H1 (cell line): Measurements from ENCODE around the gene C2orf81. TPM values are rescaled to one million over a fixed set of nuclear protein-coding genes. Genes with fewer than 3 reads are reported as not detected.

Experiments used
- BACH1 ChIP-seq: IDR thresholded peaks from 2 replicates; pipeline ENCODE4 v1.6.1; 2012; ENCODE audit warnings: low read length, improper control_type of control experiment
- BCL11A ChIP-seq, 2 experiments: IDR thresholded peaks; one replicate each; pipeline ENCODE4 v1.6.1; 2011; ENCODE audit warnings: low read depth in 2 of 2, low read length in 2 of 2, mild to moderate bottlenecking in 2 of 2
- CHD2 ChIP-seq: IDR thresholded peaks from 2 replicates; pipeline ENCODE4 v1.6.1; 2012; ENCODE audit warnings: low read length, improper control_type of control experiment
- EGR1 ChIP-seq: IDR thresholded peaks from 2 replicates; pipeline ENCODE4 v1.6.1; 2011; ENCODE audit warnings: low read depth, low read length, borderline replicate concordance
- EP300 ChIP-seq, 2 experiments: IDR thresholded peaks; 1 replicate in 1 of 2; 2 replicates in 1 of 2; pipeline ENCODE4 v1.6.1; 2011 to 2012; ENCODE audit warnings: low read depth in 2 of 2, low read length in 2 of 2, mild to moderate bottlenecking in 2 of 2, borderline replicate concordance in 1 of 2, inconsistent platforms in 1 of 2, moderate library complexity in 1 of 2
- GABPA ChIP-seq: IDR thresholded peaks from 2 replicates; pipeline ENCODE4 v1.6.1; 2011; ENCODE audit warnings: mild to moderate bottlenecking, low read length, moderate library complexity, borderline replicate concordance; ENCODE audit not compliant: insufficient read depth
- HDAC2 ChIP-seq, 2 experiments: fragments of 300-600 bp in 1 of 2; sonication (generic) in 1 of 2; IDR thresholded peaks; 2 replicates each; pipeline ENCODE4 v1.6.1; 2011 to 2012; ENCODE audit warnings: low read depth in 2 of 2, low read length in 2 of 2, mild to moderate bottlenecking in 2 of 2, moderate library complexity in 2 of 2, borderline replicate concordance in 1 of 2, inconsistent platforms in 1 of 2
- HDAC6 ChIP-seq: IDR thresholded peaks from one replicate; pipeline ENCODE4 v1.7.1; 2012; ENCODE audit warnings: low read depth, mild to moderate bottlenecking, inconsistent platforms, low read length, moderate library complexity
- JUND ChIP-seq: IDR thresholded peaks from 2 replicates; pipeline ENCODE4 v1.6.1; 2011; ENCODE audit warnings: mild to moderate bottlenecking, improper control_type of control experiment, low read length
- KDM4A ChIP-seq: IDR thresholded peaks from one replicate; pipeline ENCODE4 v1.7.1; 2012; ENCODE audit warnings: low read depth, mild to moderate bottlenecking, moderate library complexity, low read length, inconsistent platforms; ENCODE audit not compliant: severe bottlenecking
- MAX ChIP-seq: IDR thresholded peaks from 2 replicates; pipeline ENCODE4 v1.6.1; 2012; ENCODE audit warnings: inconsistent platforms
- PHF8 ChIP-seq: fragments of 200-600 bp; sonication (generic); conservative IDR thresholded peaks from 2 replicates; pipeline ENCODE4 v1.7.1; 2012; ENCODE audit warnings: low read depth, mild to moderate bottlenecking, inconsistent platforms, low read length, moderate library complexity
- POLR2A ChIP-seq, 2 experiments: IDR thresholded peaks; 1 replicate in 1 of 2; 2 replicates in 1 of 2; pipeline ENCODE4 v1.6.1; 2011; ENCODE audit warnings: low read depth in 2 of 2, low read length in 2 of 2, mild to moderate bottlenecking in 2 of 2; ENCODE audit errors: control extremely low read depth in 1 of 2
- POLR2AphosphoS5 ChIP-seq: IDR thresholded peaks from 2 replicates; pipeline ENCODE4 v1.6.1; 2011; ENCODE audit warnings: low read depth, low read length
- POU5F1 ChIP-seq: IDR thresholded peaks from 2 replicates; pipeline ENCODE4 v1.6.1; 2011; ENCODE audit warnings: low read depth, mild to moderate bottlenecking, low read length, moderate library complexity
- RBBP5 ChIP-seq: IDR thresholded peaks from 2 replicates; pipeline ENCODE4 v1.7.1; 2012; ENCODE audit warnings: low read depth, mild to moderate bottlenecking, inconsistent platforms, low read length, moderate library complexity, borderline replicate concordance
- RFX5 ChIP-seq: IDR thresholded peaks from 2 replicates; pipeline ENCODE4 v1.6.1; 2011; ENCODE audit warnings: low read depth, low read length, improper control_type of control experiment, borderline replicate concordance
- SIRT6 ChIP-seq: IDR thresholded peaks from one replicate; pipeline ENCODE4 v1.7.1; 2012; ENCODE audit warnings: low read length, inconsistent platforms
- SIX5 ChIP-seq: IDR thresholded peaks from 2 replicates; pipeline ENCODE4 v1.6.1; 2011; ENCODE audit warnings: mild to moderate bottlenecking, low read depth, low read length
- SP2 ChIP-seq: IDR thresholded peaks from 2 replicates; pipeline ENCODE4 v1.6.1; 2012; ENCODE audit warnings: mild to moderate bottlenecking, low read length, inconsistent platforms
- SP4 ChIP-seq: IDR thresholded peaks from 2 replicates; pipeline ENCODE4 v1.6.1; 2012; ENCODE audit warnings: low read length, inconsistent platforms
- SRF ChIP-seq: IDR thresholded peaks from 2 replicates; pipeline ENCODE4 v1.6.1; 2011; ENCODE audit warnings: mild to moderate bottlenecking, low read depth, low read length, moderate library complexity
- TAF7 ChIP-seq: optimal IDR thresholded peaks from 2 replicates; pipeline ENCODE3; 2011; ENCODE audit warnings: low read depth, mild to moderate bottlenecking, inconsistent platforms, low read length, moderate library complexity, borderline replicate concordance
- TBP ChIP-seq: IDR thresholded peaks from 2 replicates; pipeline ENCODE4 v1.6.1; 2011; ENCODE audit warnings: low read depth, low read length, improper control_type of control experiment
- TCF12 ChIP-seq: IDR thresholded peaks from 2 replicates; pipeline ENCODE4 v1.6.1; 2011; ENCODE audit warnings: low read depth, mild to moderate bottlenecking, low read length
- TEAD4 ChIP-seq: IDR thresholded peaks from 2 replicates; pipeline ENCODE4 v1.6.1; 2012; ENCODE audit warnings: low read depth, low read length, inconsistent platforms, mixed read lengths
- polyA plus RNA-seq, 7 experiments: library from polyadenylated mRNA; depleted of rRNA in 3 of 7; stranded (reverse) in 5 of 7; unstranded in 2 of 7; fragments of >200 nt in 5 of 7; fragments of 200-250 nt in 2 of 7; gene quantifications; 1 replicate in 5 of 7; 2 replicates in 1 of 7; 4 replicates in 1 of 7; pipeline versions ENCODE4 v1.2.1 to v1.2.3, GENCODE V29; 2011 to 2013; ENCODE audit warnings: missing spikeins in 2 of 7, mixed read lengths in 2 of 7
- total RNA-seq: library from RNA; stranded (reverse); fragmentation: NEBNext Ultra II Directional; extraction: Animal tissue kit (Norgen Biotek cat#: 25700); gene quantifications from 2 replicates; pipeline ENCODE4 v1.2.1, GENCODE V29; 2021

The C2orf81 gene
- total and polyA plus RNA-seq, 2 of the 8 experiments (the other 6 are each of a cell fraction or from before 2014, with no cell fraction given), result 1.6 to 3.3 TPM

GRCh38 chr2:74441690-74442482 lies 20.5 kb upstream of the C2orf81 start, which contains the start of gene RTKN (continued):
- TF ChIP-seq POLR2AphosphoS5 (peak; percentile 59), POU5F1 (no peak), POLR2A (IDR thresholded peaks at IDR 0.05; ENCODE audit: control extremely low read depth in 1 of 2, low read depth in 2 of 2, low read length in 2 of 2) (peak in 1 of 2 experiments; percentile 88; a peak in 2 of 3 replicates), TBP (peak; percentile 53; the same call in 1 of the 2 replicates), EGR1 (peak; percentile 87), SP4 (peak; percentile 64; the same call in 1 of the 2 replicates), SIX5 (no peak), GABPA (no peak), JUND (no peak), MAX (peak; percentile 63), TAF7 (peak; percentile 28), SIRT6 (no peak), TCF12 (0 out of 2 replicates have a peak, but pooled peaks have one; percentile 4), RFX5 (no peak), CHD2 (no peak), HDAC2 (IDR thresholded peaks at IDR 0.05; ENCODE audit: borderline replicate concordance in 1 of 2, low read depth in 2 of 2, low read length in 2 of 2) (no peak), EP300 (IDR thresholded peaks at IDR 0.05; ENCODE audit: borderline replicate concordance in 1 of 2, low read depth in 2 of 2, low read length in 2 of 2) (no peak), KDM4A (peak; percentile 73), TEAD4 (no peak), SRF (no peak), BACH1 (no peak), SP2 (no peak), RBBP5 (peak; percentile 71), BCL11A (IDR thresholded peaks at IDR 0.05; ENCODE audit: low read depth in 2 of 2, low read length in 2 of 2) (no peak), HDAC6 (no peak), PHF8 (peak; percentile 76)
